ENCODE data around the gene HAVCR1. TPM values are rescaled to one million over a fixed set of nuclear protein-coding genes. Genes with fewer than 3 reads are reported as not detected.

The HAVCR1 gene
- total and polyA plus RNA-seq, 7 donors, result 0.01 to 0.77 TPM; not detected in 5

DNA sequence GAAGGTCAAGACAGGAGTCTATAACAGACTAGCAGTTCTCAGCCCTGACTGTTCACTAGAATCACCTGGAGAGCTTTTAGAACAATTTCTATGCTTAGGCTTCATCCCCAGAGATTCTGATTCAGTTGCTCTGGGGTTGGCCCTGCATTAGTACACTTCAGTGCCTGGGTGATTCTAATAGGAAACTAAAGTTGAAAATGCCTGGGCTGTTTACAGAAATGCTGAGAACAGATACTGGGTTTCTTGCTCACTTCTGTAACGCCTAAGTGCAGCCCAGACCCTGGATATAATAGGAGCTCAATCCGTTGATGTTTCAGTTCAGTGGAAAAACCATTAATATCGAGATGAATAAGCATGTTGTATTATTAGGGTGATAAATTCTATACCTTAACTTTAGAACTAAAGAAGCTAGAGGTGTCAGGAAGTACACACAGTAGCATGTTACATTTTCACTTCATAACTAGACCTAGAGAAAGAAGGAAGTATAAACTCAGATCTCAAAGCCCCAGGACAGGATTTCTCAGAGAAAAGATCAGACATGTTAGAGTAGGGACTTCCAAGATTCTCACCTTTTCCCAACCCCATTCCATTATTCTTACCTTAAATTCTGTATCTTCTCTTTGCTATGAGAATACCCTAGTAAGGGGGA, 29.6 kb upstream of the HAVCR1 start:
- Histone ChIP-seq H3K36me3 (ENCODE audit: insufficient read depth in 1 of 2, low read depth in 1 of 2) (no peaks in the 10 kb centered on the region), H3K27ac (no peak overlapping the region), H3K27me3 (ENCODE audit: insufficient read depth in 3 of 3, low read length in 2 of 3) (no peaks in the 10 kb centered on the region), H3K4me3 (no peak overlapping the region), H3K9me3 (no peaks in the 10 kb centered on the region), H3K4me1 (no peaks in the 10 kb centered on the region)
- intact Hi-C loops (cut with DNase I), result no loop called here
- 73 to 82% (median 75%) methylated on average over 3 of the region's 3 CpGs for WGBS, 3 donors
- DNase-seq, result no peak
- TF ChIP-seq, protein P1, sequence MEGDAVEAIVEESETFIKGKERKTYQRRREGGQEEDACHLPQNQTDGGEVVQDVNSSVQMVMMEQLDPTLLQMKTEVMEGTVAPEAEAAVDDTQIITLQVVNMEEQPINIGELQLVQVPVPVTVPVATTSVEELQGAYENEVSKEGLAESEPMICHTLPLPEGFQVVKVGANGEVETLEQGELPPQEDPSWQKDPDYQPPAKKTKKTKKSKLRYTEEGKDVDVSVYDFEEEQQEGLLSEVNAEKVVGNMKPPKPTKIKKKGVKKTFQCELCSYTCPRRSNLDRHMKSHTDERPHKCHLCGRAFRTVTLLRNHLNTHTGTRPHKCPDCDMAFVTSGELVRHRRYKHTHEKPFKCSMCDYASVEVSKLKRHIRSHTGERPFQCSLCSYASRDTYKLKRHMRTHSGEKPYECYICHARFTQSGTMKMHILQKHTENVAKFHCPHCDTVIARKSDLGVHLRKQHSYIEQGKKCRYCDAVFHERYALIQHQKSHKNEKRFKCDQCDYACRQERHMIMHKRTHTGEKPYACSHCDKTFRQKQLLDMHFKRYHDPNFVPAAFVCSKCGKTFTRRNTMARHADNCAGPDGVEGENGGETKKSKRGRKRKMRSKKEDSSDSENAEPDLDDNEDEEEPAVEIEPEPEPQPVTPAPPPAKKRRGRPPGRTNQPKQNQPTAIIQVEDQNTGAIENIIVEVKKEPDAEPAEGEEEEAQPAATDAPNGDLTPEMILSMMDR (IDR thresholded peaks at IDR 0.05), result no peak
- no peak for ATAC-seq

DNA sequence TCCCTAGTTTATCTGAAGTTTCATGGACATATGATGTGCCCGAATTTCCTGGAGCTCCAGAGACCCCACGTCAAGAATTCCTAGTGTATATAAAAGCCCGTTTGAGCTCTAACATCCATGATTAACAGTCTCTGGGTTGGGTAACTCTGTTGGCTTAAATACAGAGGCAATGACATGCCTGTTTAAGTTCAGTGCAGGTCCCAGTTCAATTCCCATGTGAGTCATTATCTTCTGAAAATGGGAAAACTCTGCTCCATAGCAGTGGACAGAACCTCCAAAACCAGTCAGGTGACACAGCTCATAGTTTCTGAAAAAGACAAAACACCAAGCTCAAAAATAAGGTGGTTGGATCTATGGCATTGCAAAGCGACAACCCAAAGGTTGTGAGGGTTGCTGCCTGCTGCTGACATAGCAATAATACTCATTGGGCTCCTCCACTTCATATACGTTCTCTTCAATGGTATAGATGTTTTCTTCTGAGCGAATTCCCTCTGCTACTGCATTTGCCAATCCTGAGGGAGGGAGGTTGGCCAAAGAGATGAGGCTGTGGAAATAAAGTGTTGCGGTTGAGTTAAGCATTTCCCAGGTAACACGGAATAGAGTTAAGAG, 27.9 kb upstream of the HAVCR1 start:
- WGBS, 3 donors, result 77 to 80% (median 78%) methylated on average over 8 of the region's 8 CpGs
- no peak overlapping the region for H3K4me3 ChIP-seq
- H3K27ac ChIP-seq, result no peak overlapping the region
- intact Hi-C loops (cut with DNase I), result no loop called here
- no peaks in the 10 kb centered on the region for H3K27me3 ChIP-seq (ENCODE audit: insufficient read depth in 3 of 3, low read length in 2 of 3)
- H3K4me1 ChIP-seq, result no peaks in the 10 kb centered on the region
- DNase-seq (no peak), ATAC-seq (no peak)
- TF ChIP-seq, protein P1 (IDR thresholded peaks at IDR 0.05), result no peak
- no peaks in the 10 kb centered on the region for H3K36me3 ChIP-seq (ENCODE audit: insufficient read depth in 1 of 2, low read depth in 1 of 2)
- no peaks in the 10 kb centered on the region for H3K9me3 ChIP-seq

DNA sequence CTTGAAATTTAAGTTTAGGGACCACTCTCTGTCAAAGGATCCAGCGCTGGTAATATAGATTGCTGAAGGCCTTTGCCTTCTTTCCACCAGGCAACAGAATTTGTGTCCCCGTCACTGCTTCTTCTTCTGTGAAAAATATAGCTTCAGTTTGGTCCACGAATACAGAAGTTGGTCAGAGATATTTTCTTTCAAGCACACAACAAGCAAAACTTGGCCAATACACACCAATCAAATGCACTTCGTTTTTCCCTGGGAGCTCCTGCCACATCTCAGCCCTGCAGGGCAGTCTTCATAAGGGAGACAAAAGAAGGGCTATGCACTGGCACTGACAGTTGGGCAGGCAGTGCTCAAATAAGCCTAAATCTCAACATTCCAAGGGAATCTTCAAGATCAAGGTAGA, 27.0 kb upstream of the HAVCR1 start:
- DNase-seq, result no peak
- H3K27me3 ChIP-seq (ENCODE audit: insufficient read depth in 3 of 3, low read length in 2 of 3), result no peaks in the 10 kb centered on the region
- no peak overlapping the region for H3K4me3 ChIP-seq
- intact Hi-C loops (cut with DNase I), result no loop called here
- no peaks in the 10 kb centered on the region for H3K9me3 ChIP-seq
- no peaks in the 10 kb centered on the region for H3K36me3 ChIP-seq (ENCODE audit: insufficient read depth in 1 of 2, low read depth in 1 of 2)
- no peak overlapping the region for H3K27ac ChIP-seq
- TF ChIP-seq, protein P1 (IDR thresholded peaks at IDR 0.05), result no peak
- ATAC-seq, result no peak
- no peaks in the 10 kb centered on the region for H3K4me1 ChIP-seq
- 59 to 79% (median 64%) methylated on average over 4 of the region's 4 CpGs for WGBS, 3 donors

DNA sequence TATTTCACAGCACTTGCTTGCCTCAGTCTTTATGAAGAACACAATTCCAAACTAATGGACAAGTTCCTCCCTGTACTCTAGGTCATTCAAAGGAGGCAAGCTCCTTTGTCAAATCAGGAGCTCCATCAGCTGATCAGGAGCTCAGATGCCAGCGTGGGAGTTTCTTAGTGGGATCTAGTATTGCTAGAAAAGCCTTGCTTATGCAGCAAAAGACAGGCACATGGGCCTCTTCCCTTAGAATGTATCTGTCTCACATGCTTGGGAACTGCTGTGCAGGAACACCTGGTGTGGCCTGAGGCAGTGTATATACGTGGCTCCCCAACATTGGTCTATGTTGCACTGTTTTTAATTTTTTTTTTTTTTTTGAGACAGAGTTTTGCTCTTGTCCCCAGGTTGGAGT, 21.4 kb upstream of the HAVCR1 start:
- TF ChIP-seq, protein P1 (IDR thresholded peaks at IDR 0.05), result no peak
- H3K36me3 ChIP-seq (ENCODE audit: insufficient read depth in 1 of 2, low read depth in 1 of 2), result no peaks in the 10 kb centered on the region
- H3K27me3 ChIP-seq (ENCODE audit: insufficient read depth in 3 of 3, low read length in 2 of 3), result no peaks in the 10 kb centered on the region
- no peak for ATAC-seq
- H3K9me3 ChIP-seq, result no peaks in the 10 kb centered on the region
- 61 to 70% (median 62%) methylated on average over 2 of the region's 2 CpGs for WGBS, 3 donors
- DNase-seq, result no peak
- H3K27ac ChIP-seq, result no peak overlapping the region
- H3K4me1 ChIP-seq, result no peaks in the 10 kb centered on the region
- intact Hi-C loops (cut with DNase I), result no loop called here
- no peak overlapping the region for H3K4me3 ChIP-seq

DNA sequence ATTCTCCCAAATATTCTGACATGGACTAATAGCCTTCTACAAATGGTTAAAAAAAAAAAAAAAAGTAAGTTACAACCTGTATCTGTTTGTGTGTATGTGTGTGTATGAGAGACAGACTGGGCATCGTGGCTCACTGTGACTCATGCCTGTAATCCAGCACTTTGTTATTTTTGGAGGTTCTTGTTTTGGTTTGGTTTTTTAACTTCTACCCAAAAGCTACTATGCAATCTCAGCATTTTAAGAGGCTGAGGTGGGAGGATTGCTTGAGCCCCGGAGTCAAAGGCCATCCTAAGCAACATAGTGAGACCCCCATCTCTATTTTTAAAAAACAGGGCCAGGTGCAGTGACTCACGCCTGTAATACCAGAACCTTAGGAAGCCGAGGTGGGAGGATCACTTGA, 17.6 kb upstream of the HAVCR1 start:
- intact Hi-C loops (cut with DNase I), result no loop called here
- Histone ChIP-seq H3K4me3 (no peak overlapping the region), H3K36me3 (ENCODE audit: insufficient read depth in 1 of 2, low read depth in 1 of 2) (no peaks in the 10 kb centered on the region), H3K27me3 (ENCODE audit: insufficient read depth in 3 of 3, low read length in 2 of 3) (no peaks in the 10 kb centered on the region), H3K9me3 (no peaks in the 10 kb centered on the region), H3K27ac (no peak overlapping the region), H3K4me1 (no peaks in the 10 kb centered on the region)
- no peak for ATAC-seq
- no peak for DNase-seq
- TF ChIP-seq, protein P1 (IDR thresholded peaks at IDR 0.05), result no peak
- 36 to 51% (median 36%) methylated on average over 4 of the region's 4 CpGs for WGBS, 3 donors
